Stimulated activated CD4-positive, alpha-beta T cell treated with anti-CD3 and anti-CD28 coated beads, Interleukin-4, amount 100 ng/mL, for 4 hours (primary cell): ENCODE results near the gene COLEC11.
A peak's percentile ranks its signal among the peaks of the same experiment; 100 is the strongest.
"Not testable (repeated sequence)": the region's sequence is repeated elsewhere in the genome, so short reads cannot be mapped to it uniquely, and the experiment has no call there.

Source experiments
- DNase-seq, 2 experiments: peaks; one replicate each; pipeline ENCODE4 v3.0.0-alpha.2; 2020

Gene COLEC11

DNA sequence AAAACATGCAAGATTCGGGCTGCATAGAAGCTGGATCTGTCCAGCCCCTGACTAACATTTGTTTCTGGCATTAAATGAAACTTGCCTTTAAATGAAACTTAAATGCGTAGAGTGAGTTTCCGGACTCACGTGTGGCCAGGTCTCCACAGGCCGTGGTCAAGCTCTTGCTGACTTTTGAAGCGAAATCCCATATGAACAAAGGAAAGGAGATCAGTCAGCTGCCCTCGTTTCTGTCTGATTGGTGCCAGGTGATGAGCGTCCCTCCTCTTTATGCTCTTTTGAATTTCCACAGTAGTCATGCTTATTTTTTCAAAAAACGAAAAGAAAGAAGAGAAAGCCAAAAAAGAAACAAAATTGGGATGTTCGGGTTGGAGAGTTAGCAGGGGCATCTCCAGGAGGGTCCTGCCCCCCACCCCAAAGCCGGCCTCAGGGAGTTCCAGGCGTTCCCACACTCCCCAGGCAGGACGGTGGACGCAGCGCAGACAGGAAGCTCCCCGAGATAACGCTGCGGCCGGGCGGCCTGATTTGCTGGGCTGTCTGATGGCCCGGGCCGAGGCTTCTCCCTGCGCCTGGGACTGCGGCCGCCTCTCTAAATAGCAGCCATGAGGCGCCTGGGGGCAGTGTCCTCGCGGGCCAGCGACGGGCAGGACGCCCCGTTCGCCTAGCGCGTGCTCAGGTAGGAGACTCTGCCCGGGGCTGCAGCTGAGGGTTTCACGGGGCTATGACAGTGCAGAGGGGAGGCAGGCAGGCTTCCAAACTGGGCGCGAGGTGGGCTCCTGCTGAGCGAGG lies at the start of gene COLEC11:
TSS of gene COLEC11 (plus strand) at position 620 of the 789 bp plus-strand sequence. CDS start 9,229 bp downstream, outside the sequence.
- no peak for DNase-seq

DNA sequence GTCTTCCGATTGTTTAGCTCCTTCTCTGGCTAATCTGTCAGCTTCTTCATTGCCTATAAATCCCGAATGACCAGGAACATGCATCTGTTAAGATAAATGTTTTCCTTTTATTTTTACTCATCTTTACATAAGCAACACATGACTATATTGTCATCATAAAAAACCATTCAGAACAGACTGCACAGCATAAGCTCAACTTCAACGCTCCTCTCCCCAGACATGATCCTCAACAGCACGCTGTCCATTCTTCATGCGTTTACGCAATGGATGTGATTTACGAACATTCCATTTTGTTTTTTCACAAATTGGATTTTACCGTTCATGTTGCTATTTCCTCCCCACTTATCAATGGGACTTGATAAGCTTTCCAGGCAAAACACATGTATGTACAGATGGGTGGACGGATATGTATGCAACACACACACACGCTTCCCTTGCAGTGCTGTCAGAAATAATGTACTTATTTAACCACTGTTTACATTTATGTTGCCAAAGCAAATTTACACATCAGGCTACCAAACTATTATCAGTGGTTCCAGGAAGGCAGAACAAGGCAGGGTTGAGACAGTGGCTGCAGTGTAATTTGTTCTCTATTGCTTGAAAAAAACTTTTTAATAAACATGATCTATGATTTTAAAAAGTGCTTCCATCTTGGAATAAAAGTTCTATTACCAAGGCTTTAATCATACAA lies 49.0 kb upstream of the COLEC11 start:
- DNase-seq = no peak

DNA sequence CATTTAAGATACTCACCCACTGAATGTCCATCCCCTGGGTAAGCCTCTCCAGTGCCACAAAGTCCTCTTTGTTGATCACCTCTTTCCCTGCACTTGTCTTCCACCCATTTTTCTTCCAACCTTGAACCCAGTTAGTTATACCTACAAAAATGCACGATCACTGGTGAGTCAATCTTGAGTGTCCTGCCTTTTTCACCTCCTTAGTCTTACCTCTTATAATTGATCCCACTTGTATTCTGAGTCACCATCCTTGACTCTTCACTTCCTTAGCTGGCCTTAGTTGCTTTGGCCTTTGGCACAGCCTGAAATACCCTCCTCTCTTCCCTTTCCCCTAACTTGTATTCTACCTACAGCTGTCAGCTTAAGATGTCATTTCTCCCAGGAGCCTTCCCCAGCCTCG lies 47.0 kb upstream of the COLEC11 start:
- no peak for DNase-seq

DNA sequence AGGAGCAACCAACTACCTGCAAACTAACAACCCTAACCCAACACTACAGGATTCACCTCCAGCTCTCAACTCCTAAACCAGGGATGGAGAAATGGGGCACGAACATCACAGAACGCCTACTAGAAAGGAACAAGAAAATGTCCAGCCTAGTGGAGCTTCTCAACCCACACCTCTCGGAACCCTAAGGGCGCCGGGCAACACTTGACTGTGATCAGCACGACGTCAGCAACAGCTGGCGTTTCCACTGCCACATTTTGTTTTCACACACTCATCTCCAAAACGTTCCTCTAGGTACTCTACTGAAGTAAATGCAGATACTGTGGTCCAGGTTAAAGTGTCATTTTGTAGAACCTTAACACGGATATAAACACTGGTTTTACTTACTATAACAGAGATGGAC lies 41.0 kb upstream of the COLEC11 start:
- DNase-seq = no peak

DNA sequence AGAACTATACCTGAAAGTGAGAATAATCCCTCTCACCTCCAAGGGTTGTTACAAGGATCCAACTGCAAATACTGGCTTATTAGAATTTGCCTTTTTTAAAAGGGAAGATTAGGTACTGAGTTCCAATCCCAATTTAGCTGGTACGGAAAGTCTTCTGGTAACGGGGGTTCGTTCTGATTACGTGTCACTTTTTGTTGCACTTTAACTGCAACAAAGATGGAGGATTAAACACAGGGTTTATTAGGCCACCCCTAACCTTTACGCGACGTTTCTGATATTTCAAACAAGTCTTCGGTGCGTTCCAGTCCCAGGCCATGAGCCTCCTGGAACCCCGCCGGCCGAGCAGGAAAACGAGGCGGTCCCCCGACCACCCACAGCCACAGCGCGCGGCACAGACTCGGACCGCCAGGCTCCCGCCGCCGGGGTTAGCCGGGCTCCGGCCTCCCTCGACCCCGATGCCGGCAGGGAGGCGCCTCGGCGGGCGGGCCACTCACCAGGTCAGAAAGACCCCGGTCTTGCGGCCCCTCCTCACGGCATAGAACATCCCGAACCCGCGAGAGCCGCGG lies 37.2 kb upstream of the COLEC11 start:
- no peak for DNase-seq

DNA sequence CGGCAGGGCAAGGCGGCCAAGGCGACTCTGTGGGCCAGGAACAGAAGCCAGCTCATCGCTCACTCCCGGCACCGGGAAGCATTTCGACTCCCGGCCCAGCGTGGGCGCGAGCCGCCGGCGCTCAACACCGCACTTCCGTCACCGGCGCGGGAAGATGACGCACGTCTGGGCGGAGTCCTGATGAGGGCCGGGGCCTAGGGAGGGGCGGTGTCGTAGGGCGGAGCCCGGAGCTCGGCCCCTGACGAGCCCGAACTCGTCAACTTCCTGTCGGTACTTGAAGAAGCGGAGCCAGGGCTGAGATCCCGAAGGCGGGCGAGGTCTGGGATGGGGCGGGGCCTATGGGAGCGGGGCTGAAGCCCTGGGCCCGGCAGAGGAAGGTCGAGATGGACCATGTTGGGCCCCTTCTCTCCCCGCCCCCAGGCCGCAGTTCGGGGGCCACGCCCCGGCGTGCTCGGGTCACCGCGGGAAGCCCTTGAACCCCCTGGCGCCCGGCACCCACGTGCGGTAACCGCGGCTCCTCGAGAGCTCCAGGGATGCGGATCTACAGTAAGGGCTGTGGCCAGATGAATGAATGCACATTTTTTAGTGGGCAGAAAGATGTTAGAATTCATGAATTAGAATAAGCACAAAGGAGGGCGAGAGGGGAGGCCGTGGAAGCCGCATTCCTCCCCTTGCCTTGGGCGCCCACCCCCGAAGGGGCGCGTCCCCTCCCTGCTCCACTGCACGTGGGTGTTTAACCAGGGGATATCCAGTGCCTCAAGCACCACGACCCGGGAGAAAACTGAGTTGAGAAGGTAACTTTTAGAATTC lies 36.5 kb upstream of the COLEC11 start, which contains the start of gene RNASEH1:
TSS of gene RNASEH1 (minus strand) at position 129 of the 810 bp plus-strand sequence. CDS start at position 56, 73 bp downstream.
- peak; percentile 98 to 99 for DNase-seq

DNA sequence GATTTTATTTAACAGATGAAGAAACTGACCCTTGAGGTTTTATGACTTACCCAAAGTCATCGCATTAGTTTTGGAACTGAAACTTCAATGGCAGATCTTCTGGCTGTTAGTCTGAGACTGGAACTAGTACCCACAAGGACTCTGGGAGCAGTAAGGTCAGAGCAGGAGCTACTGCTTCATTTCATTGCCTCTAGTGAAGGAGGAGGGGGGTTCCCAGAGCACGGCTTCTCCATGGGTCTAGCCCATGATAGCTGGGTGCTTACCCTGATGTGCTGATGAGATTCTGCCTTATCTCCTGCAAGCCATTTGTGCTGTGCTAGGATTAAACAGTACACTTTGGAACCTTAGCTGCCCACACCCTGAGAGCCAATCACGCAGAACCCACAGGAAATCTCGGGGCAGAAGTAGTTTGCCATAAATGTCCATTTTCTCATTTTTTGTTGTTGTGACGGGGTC lies 31.4 kb upstream of the COLEC11 start:
- no peak for DNase-seq

DNA sequence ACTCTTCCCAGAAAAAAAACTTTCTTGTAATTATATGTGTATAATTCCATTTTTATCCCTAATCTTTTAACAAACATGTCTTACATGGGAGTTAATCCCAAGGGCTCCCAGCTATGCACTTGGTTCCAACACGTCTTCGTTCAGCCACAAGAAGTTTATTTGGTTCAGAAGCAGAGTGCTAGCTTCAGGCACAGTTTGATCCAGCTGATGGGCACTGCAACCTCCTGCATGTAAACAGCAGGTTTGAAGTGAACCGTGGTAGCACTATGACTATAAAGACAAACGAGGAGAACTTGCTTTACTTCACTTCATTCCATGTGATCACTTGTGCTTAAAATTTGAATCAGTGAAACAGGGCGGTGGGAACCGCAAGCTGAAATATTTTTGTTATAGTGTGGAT lies 29.8 kb upstream of the COLEC11 start:
- no peak for DNase-seq

DNA sequence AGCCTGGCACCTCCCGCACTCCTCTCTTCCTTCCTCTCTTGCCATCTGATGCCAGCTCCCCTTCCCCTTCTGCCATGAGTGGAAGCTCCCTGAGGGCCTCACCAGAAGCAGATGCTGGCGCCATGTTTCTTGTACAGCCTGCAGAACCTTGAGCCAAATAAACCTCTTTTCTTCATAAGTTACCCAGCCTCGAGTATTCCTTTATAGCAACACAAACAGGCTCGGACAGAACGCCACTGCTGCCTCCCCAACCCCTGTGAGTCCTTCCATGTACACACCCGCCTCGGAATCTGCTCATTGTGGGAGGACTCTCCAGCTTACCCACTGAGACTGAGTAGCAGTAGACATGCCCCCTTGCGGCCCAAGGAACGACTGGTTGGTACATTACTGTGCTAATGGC lies 28.1 kb upstream of the COLEC11 start:
- no peak for DNase-seq

DNA sequence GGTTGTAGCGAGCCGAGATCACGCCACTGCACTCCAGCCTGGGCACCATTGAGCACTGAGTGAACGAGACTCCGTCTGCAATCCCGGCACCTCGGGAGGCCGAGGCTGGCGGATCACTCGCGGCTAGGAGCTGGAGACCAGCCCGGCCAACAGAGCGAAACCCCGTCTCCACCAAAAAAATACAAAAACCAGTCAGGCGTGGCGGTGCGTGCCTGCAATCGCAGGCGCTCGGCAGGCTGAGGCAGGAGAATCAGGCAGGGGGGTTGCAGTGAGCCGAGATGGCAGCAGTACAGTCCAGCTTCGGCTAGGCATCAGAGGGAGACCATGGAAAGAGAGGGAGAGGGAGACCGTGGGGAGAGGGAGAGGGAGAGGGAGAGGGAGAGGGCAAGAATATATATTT lies 25.3 kb upstream of the COLEC11 start:
- DNase-seq = not testable (repeated sequence)

DNA sequence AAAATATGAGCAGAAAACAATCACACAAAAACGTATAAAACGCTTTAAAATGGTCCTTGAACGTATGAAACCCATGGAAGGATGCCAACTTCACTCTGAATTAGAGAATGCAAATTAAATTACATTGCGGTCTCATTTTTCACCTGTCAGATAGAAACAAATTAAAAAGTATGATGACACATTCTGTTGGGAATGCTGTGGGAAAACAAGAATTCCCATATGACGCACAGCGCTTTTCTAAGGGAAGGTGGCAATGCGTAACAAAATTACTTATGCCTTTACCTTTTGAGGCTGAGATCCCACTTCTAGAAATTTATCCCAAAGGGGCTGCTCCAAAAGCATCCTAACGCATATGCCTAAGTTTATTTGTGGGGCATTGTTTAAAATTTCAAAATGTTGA lies 23.6 kb upstream of the COLEC11 start:
- no peak for DNase-seq

DNA sequence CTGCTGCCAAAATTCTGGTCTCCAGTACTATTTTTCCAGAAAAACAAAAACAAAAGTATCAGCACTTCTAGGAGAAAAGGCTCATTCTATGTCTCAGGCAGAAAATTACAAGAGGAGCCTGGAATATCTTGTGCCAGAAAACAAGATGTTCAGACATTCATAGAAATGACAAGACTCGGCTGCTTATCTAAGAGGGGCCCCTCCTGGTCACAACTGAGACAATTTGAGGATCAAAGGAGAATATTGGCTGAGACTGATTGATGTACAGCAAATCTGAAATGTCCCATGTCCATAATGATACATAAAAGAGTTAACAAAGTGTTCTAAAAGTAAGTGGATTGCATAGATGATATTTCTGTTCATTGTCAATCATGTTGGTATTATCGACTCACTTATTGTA lies 22.3 kb upstream of the COLEC11 start:
- no peak for DNase-seq

DNA sequence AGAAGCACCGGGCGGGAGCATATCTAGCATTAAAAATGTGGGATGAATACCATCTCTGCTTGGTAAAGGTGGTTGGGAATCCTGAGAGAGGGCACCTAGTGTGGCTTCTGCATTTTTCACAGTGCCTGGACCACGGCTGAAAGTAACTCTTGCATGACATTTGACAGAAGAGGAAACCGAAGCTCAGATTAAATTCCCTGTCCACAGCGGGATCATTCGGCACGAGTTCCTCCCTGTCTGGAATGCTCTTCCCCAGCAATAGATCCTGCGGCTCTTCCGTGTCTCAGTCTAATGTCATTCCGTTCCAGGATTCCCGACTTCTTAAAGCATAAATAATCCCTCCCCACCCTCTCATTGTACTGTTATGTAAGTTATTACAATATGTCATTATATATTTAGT lies 20.8 kb upstream of the COLEC11 start:
- no peak for DNase-seq

DNA sequence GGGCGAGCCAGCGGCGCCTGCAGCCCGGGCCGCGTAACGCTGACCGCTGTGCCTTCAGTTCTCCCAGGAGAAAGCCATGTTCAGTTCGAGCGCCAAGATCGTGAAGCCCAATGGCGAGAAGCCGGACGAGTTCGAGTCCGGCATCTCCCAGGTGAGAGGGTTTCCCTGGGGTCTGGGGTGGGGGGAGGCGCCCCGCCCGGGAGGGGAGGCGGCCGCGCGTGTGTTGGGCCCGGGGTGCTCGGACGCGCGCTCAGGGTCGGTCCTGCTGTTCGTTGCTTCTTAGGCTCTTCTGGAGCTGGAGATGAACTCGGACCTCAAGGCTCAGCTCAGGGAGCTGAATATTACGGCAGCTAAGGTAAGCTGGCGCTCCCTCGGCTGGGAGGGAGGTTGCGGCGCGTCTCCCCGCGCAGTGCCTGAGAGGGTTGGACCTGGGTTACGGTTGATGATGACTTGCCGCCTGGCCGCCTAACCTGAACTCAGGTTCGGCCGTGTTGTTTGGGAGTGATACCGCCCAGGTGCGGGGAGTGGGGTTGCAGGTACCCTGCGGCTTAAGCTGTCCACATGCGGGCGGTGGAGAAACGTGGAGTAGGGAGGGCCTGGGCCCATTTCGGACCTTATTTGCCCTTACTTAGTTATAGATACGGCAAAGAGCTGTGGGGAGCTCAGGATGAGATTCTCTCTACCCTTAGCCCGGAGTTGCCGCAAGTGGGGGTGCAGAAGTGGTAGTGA lies 19.2 kb upstream of the COLEC11 start:
- peak; percentile 19 to 36 for DNase-seq

DNA sequence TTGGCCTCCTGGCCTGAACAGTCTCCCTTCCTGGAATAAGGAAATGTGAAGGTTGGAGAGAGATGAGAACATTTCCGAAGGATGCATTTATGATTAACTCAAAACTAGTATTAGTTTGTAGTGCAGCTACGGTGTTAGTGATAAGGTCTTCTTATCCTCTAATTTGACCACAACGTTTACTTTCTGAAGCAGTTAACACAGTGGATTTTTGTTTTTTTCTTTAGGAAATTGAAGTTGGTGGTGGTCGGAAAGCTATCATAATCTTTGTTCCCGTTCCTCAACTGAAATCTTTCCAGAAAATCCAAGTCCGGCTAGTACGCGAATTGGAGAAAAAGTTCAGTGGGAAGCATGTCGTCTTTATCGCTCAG lies 18.7 kb upstream of the COLEC11 start:
- not testable (repeated sequence) for DNase-seq

DNA sequence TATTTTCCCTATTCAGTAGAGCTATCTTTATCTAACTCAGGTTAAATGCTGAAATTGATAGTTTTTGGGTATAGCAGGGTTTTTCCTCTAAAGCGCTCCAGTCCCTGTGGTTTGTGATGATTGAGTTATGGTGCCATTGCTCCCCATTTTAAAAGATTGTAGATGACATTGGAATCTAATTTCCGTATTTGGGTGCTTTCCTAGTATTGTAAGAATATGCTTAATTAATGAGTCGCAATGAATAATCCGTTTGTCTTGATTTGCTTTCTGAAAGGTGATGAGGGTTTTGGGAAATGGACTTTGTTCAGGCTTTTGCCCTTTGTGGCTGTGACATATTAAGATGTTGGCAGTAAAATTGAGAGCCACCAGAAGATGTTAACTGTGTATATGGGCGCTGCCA lies 15.9 kb upstream of the COLEC11 start:
- no peak for DNase-seq

DNA sequence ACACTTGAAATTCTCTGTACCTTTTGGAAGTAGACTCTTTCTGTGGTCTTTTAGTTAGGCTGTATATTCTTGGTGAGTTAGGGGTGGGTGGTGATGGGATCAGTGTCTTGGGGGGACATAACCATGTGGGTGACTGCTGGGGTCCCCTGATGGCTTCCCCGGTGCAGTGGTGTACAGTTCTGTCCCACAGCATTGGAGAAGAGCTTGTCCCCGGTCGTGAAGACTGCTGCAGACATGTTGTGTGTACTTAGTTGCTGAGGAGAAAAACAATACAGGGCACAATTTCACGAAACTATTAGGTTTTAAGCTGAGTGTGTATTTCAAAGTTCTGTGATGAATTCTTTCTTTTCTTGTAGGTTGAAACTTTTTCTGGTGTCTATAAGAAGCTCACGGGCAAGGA lies 14.5 kb upstream of the COLEC11 start:
- DNase-seq = no peak

DNA sequence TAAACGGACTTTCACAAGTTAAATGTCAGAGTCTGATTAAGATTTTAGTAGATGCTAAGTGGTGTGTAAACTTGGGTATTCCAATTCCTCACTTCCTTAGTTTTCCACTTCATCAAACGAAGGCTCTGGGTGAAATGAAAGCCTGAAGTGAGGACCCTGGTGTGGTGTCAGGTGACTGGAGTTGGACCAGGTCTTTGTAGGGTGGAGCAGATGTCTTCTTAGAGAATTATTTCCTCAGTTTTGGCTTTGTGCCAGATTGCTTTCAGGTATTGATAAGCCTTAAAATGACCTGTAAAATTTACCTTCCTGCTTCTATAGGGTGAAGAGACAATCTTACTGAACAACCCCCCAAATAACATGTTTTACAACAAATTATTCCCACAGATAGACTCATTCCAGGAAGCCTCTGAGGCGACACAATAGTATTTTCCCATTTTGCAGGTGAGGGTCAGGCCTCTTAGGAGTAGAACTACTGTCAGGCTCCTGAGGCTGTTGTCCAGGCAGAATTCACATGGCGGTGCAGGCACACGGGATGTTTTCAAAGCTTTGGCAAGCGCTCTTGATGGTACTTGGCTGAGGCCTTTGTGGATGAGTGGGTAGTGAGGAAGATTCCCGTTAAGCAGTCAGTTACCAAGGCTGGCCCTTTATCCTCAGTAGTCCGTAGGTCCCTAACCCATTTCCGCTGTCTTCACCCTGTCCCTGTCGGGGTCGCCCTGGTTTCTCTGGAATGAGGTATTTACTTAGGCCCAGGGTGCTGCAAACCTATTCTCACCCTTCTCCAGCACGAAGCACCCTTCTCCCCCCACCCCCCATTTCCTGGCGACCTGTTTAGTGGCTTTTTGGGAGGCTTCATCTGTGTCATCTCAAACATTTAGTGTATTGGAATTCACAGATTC lies 13.3 kb upstream of the COLEC11 start:
- DNase-seq = no peak

DNA sequence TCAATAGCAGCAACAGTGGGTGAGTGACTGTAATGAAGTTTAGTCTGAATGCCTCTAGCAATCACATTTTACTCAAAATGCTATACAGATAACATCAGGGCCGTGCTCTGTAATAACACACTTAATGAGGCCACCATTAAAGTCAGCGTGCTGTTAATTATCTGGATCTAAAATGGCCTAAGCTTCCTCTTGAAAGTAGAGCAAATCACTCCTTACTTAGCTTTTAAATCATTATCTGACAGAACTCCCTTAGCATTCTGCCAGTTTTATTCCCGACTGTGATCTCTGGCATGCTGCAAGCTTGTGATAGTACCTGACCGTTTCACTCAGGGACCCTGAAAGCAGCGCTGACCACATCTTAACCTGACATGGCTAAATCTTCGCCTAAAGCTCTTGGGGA lies 10.8 kb upstream of the COLEC11 start:
- no peak for DNase-seq

DNA sequence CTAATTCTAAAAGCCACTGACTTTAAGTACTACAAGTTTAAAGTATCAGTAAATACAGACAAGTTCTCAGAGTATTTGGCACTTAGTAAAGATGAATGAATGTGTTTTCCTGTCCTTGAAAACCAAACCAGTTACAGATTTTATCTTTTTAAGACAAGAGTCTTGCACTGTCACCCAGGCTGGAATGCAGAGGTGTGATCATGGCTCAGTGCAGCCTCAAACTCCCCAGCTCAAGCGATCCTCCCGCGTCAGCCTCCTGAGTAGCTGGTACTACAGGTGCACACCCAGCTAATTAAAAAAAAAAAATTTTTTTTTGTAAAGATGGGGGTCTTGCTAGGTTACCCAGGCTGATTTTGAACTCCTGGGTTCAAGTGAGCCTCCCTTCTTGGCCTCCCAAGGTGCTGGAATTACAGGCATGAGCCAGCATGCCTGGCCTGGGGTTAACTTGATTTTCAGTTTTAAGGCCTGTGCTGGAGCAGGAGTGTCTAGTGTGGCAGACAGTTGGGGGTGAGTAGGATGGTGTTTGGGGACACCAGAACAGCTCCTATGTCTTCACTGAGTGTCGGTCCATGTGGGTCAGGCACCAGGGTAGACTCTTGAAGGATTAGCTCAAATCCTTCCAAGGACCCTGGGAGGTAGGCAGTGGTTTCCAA lies 10.2 kb upstream of the COLEC11 start:
- no peak for DNase-seq
